GM18526 (cell line): ENCODE results near the gene RFK.

Experiments used
- POLR2A ChIP-seq: IDR thresholded peaks from 3 replicates; pipeline ENCODE4 v1.6.1; 2011; ENCODE audit not compliant: insufficient read length; ENCODE audit errors: extremely low read depth

Gene RFK

GRCh38 chr9:76358628-76359280 lies 35.5 kb downstream of the RFK start:
- TF ChIP-seq POLR2A, result no peak

GRCh38 chr9:76357555-76357954 lies 36.7 kb downstream of the RFK start:
- TF ChIP-seq POLR2A, result no peak

GRCh38 chr9:76355886-76356285 lies 38.3 kb downstream of the RFK start:
- no peak for TF ChIP-seq POLR2A

GRCh38 chr9:76354221-76354620 lies 40.0 kb downstream of the RFK start:
- no peak for TF ChIP-seq POLR2A

GRCh38 chr9:76353280-76353679 lies 40.9 kb downstream of the RFK start:
- TF ChIP-seq POLR2A, result no peak

- no peak for TF ChIP-seq POLR2A
Observed at GRCh38 chr9:76352026-76352620, 42.1 kb downstream of the RFK start.

- no peak for TF ChIP-seq POLR2A
Observed at GRCh38 chr9:76351006-76351405, 43.2 kb downstream of the RFK start.

- no peak for TF ChIP-seq POLR2A
Observed at GRCh38 chr9:76349865-76350264, 44.4 kb downstream of the RFK start.

GRCh38 chr9:76342858-76343257 lies 51.4 kb downstream of the RFK start:
- TF ChIP-seq POLR2A, result no peak

- no peak for TF ChIP-seq POLR2A
Observed at GRCh38 chr9:76342201-76342600, 52.0 kb downstream of the RFK start.

GRCh38 chr9:76341616-76342015 lies 52.6 kb downstream of the RFK start:
- TF ChIP-seq POLR2A, result no peak

- TF ChIP-seq POLR2A, result no peak
Observed at GRCh38 chr9:76338418-76338817, 55.8 kb downstream of the RFK start.

- TF ChIP-seq POLR2A, result no peak
Observed at GRCh38 chr9:76336027-76336426, 58.2 kb downstream of the RFK start.
